Measurements from ENCODE around the gene ARHGAP19.

The ARHGAP19 gene, protein sequence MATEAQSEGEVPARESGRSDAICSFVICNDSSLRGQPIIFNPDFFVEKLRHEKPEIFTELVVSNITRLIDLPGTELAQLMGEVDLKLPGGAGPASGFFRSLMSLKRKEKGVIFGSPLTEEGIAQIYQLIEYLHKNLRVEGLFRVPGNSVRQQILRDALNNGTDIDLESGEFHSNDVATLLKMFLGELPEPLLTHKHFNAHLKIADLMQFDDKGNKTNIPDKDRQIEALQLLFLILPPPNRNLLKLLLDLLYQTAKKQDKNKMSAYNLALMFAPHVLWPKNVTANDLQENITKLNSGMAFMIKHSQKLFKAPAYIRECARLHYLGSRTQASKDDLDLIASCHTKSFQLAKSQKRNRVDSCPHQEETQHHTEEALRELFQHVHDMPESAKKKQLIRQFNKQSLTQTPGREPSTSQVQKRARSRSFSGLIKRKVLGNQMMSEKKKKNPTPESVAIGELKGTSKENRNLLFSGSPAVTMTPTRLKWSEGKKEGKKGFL

DNA sequence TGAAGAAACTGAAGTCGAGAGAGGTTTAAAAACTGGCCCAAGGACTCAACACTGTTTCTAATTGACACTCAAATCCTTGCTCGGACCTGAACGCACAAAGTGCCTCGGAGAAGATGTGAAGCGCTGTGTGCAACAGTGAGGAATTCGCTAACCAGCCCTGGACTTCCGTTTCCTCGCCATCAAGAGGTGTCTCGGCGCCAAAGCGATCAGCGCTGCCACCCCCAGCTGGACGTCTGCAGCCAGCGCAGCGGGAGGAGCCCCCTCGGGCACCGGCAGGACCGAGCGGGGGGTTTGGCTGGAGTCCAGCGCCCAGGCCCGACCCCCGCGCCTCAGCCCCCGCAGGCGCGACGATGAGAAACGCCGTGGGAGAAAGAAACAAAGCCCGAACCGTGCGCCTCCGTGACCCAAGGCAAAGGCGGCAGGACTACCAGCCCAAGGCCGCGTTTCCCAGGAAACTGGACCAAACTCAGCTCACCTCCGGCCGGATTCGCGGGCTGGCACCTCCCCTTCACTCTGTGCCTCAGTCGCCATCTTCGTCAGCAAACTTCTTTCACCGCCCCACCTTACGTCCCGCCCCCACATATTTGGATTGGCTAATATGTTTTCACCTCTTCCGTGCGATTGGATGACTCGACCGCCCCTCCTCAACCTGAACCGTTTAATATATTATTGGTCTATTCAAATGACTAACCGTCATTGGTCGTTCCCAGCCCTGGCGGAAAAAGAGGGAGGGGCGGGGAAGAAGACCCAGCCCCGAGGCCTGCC lies at the start of gene ARHGAP19:
TSS of gene ARHGAP19 (minus strand) at position 541 of the 765 bp plus-strand sequence. CDS start at position 531, 10 bp downstream.
- DNase-seq: peak; percentile 88

DNA sequence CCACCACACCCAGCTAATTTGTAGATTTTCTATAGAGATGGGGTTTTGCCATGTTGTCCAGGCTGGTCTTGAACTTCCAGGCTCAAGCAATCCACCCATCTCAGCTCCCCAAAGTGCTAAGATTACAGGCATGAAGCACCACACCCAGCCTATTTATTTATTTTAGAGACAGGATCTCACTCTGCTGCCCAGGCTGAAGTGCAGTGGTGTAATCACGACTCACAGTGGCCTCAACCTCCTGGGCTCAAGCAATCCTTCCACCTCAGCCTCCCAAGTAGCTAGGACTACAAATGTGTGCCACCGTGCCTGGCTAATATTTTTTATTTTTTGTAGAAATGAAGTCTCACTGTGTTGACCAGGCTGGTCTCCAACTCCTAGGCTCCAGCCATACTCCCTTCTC lies 49.0 kb upstream of the ARHGAP19 start:
- no peak for DNase-seq

DNA sequence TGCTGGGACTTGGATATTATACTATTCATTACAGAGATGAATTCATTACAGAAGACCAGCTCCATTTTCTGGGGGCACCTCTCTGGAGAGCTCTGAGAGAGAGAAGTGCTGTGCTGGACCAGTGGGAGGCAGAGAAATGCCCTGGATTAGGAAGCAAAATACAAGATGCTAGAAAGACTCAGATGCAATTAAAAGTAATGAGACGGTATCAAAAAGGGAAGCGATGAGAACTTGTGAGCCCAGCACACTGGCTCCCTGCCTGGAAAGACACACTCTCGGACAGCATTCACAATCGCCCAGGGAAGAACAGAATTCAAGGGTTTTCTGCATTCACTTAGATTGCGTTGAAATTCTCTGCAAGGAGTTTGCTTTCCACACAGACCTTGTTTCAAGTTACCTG lies 45.6 kb upstream of the ARHGAP19 start:
- no peak for DNase-seq

GRCh38 chr10:97336942-97337831 lies 44.8 kb upstream of the ARHGAP19 start:
- no peak for DNase-seq

- no peak for DNase-seq
Measured at GRCh38 chr10:97336446-97336845, 44.0 kb upstream of the ARHGAP19 start.

DNA sequence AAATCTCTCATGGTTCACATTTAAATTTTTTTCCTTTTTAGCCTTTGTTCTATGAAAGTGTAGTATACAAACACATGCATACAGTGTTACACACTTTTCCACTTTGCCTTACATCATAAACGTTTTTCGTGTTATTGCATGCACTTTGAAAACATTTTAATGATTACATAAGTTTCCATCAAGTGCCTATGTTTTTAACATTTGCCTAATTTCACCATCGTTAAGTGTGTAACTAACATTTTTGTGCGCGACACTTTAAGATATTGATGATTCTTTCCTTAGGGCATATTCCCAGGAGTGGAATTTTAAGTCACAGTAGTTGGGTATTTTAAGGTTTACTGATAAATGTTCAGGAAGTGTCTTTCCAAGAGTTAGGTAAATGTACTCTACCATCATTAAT lies 43.6 kb upstream of the ARHGAP19 start:
- DNase-seq: no peak

- DNase-seq: no peak
Measured at GRCh38 chr10:97335188-97335619, 42.8 kb upstream of the ARHGAP19 start.

DNA sequence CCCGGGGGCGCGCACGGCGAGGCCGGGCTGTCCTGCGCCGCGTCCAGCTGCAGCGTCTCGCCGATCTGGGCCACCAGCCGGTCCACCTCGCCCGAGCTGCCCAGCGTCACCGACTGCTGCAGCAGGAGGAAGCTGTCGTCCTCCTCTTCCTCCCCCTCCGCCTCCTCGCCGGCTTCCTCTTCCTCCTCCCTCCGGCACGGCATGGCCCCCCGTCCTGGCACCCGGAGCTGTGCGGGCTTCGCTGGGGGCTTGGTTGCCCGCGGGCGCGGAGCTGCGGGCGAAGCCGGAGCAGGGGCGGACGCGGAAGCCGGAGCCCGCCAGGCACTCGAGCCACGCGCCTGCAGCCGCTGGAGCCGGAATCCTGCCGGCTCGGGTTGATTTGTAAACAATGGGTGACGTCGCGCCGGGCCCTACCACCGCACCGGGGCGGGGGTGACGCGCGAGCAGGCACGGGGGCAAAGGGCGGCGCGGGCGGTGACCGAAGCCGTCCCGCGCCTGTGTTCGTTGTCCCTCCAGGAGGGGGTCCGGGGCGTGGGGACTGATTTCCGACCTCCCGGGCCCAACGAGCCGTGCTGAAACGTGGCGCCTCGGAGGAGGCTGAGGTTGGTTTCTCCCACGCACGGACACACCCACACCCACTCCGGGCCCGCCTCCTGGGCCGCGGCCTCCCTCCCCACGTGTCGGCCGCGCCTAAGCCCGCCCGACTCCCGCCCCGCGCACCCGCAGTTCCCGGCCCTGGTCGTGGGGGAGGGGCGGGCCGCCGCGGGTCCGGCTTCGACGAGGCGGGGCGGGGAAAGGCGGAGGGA lies 42.1 kb upstream of the ARHGAP19 start, which contains the start of gene FRAT2:
TSS of gene FRAT2 (minus strand) at position 360 of the 806 bp plus-strand sequence. CDS start at position 203, 157 bp downstream.
- peak; percentile 64 for DNase-seq

GRCh38 chr10:97333601-97334369 lies 41.3 kb upstream of the ARHGAP19 start:
- DNase-seq: no peak

DNA sequence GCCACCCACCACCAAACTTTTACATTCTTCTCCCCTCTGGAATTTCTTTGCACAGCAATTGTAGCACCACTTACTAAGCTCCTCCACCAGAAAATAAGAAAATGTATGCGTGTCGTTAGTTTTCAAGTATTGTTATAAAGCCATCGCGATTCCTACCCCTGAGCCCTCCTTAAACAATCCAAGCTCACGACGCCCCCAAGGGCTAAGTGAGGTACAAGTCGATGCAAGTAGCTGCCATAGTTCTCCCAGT lies 40.8 kb upstream of the ARHGAP19 start:
- DNase-seq: no peak

- no peak for DNase-seq
Measured at GRCh38 chr10:97332591-97333350, 40.3 kb upstream of the ARHGAP19 start.

DNA sequence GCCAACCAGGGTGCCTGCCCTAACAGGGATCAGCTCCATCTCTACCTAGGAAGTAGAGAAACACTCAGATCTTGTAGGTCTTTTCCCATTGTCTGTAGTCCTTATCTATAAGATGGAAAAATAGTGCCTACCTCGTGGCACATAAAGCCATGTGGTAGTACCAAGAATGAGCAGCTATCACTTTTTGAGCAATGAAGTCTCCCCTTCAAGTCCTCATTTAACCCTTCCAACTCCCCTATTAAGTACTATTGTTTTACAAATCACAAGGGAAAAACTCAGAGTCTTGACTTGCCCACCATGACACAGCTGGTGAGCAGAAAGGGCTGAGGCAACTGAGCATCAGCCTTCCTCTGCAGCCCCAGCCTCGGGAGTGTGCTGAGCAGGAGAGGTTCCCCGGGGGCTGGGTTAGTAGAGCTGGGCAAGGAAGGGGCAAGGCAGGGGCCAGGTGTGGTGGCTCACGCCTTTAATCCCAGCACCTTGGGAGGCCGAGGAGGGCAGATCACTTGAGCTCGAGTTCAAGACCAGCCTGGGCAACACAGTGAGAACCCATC lies 38.8 kb upstream of the ARHGAP19 start:
- DNase-seq: no peak

DNA sequence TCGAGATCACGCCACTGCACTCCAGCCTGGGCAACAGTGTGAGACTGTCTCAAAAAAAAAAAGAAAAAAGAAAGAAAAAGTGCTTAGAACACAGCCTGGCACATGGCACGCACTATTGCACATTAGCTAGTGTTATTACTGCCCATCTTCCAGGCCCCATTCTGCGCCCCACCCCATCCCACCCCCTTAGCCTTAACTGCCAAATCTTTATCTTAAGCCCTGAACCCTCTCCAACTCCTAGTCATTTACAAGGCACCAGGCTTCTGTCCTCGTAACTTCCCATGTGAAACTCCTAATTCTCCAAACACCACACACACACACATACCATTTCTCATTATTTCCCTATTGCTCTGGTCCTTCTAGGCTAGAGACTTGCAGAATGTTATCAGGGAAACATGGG lies 37.3 kb upstream of the ARHGAP19 start:
- DNase-seq: no peak

DNA sequence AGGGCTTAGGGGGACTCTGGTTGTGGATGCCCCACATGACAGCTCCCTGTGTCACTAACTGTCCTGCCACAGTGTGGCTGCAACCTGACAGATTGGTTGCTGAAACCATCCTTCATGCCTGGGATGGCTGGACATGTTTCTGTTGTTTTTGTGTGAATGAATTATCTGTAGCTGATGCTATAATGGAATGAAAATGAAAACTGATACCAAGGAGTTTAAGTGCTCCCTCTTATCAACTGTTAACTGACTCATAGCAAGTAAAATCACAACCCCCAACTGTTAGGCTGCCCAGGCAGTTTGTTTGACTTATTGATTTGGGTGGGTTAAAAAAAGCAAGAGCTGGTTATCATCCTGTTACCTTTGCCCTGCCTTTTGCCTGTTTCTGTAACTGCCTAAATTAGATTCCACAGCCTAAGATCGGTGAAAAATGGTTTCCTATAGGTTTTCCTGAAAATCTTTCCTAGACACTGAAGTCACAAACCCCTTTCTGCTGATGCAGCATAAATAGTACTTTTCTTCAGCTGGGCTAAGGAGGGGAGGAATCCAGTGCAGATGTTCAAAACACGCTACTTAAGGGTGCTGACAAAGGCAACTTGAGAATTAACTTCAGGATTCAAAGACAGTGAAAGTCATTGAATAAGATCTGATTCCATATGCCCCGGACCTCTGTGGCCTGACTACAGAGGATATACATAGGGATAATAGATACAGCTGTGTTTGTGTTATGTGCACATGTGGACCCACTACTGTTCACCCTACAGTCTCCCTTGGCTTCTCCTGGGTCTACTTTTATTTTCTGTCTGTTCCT lies 36.4 kb upstream of the ARHGAP19 start:
- no peak for DNase-seq

DNA sequence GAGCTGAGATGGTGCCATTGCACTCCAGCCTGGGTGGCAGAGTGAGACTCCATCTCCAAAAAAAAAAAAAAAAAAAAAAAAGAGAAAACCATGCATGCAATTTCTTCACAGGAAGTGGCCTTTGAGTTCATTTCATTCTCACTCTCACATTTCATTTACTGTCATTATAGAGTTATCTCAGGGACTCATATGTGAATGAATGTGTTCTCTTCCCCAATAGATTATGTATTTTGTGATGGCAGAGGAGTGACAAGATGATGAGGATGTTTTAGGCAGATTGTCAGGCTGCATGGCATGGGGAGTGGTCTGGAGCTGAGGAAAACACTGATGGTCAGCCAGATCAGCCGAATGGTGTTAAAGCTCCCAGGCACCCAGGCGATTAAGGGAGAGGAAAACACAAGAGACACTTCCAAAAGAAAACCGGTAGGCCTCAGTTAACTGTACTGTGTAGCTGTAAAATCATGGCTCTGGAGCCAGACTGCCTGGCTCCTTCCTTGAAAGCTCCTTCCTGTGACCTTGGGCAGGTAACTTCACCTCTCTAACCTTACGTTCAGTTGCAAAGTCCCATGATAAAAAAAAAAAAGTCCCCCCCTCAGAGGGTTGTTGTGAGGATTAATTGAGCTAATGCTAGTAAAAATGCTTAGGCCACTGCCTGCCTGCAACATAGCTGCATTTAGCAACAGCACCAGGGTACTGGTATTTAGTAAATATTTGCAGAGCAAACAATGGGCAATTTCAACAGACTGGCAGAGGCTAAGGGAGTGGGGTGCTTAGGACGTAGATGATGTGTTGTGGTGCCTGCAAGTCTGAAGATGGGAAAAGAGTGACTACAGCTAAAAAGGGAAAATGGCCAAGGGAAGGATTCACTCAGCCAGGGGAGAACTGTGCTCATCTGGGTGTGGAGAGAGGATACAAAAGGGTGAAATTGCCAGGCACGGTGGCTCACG lies 35.2 kb upstream of the ARHGAP19 start:
- DNase-seq: peak; percentile 29

GRCh38 chr10:97325754-97326153 lies 33.3 kb upstream of the ARHGAP19 start:
- DNase-seq: no peak

- no peak for DNase-seq
Measured at GRCh38 chr10:97323501-97323900, 31.1 kb upstream of the ARHGAP19 start.

DNA sequence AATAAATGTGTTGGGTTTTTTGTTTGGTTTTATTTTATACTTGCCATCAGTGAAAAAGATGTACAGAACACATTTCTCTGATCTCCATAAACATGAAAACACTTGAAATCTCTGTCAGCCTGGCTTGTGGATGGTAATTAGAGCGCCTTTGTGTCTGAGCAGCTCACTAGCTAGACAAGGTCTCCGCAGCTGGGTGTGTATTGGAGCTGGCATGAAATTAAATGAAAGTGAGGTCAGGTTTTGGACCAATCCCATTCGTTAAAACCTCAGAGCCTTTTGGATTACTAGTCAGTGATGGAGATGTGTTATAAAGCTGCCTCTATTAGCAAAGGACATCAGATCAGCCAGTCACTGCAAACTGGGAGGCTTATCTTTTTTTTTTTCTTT lies 29.4 kb upstream of the ARHGAP19 start:
- DNase-seq: peak; percentile 20
